Transverse colon (tissue), 3 donors: Measurements from ENCODE around the gene CELSR3.

Experiments
- CTCF ChIP-seq, 5 experiments: fragments of 200-600 bp in 3 of 5; fragments of 450-650 bp in 2 of 5; sonication (generic) in 3 of 5; IDR thresholded peaks; 1 replicate in 2 of 5; 2 replicates in 3 of 5; pipeline ENCODE4 v1.5.1; 2016 to 2017; ENCODE audit warnings: antibody characterized with exemption in 5 of 5, inconsistent platforms in 3 of 5, mild to moderate bottlenecking in 2 of 5, moderate library complexity in 1 of 5
- POLR2A ChIP-seq: fragments of 450-650 bp; IDR thresholded peaks from one replicate; pipeline ENCODE4 v1.6.1; 2016; ENCODE audit warnings: antibody characterized with exemption, mild to moderate bottlenecking, moderate library complexity

DNA sequence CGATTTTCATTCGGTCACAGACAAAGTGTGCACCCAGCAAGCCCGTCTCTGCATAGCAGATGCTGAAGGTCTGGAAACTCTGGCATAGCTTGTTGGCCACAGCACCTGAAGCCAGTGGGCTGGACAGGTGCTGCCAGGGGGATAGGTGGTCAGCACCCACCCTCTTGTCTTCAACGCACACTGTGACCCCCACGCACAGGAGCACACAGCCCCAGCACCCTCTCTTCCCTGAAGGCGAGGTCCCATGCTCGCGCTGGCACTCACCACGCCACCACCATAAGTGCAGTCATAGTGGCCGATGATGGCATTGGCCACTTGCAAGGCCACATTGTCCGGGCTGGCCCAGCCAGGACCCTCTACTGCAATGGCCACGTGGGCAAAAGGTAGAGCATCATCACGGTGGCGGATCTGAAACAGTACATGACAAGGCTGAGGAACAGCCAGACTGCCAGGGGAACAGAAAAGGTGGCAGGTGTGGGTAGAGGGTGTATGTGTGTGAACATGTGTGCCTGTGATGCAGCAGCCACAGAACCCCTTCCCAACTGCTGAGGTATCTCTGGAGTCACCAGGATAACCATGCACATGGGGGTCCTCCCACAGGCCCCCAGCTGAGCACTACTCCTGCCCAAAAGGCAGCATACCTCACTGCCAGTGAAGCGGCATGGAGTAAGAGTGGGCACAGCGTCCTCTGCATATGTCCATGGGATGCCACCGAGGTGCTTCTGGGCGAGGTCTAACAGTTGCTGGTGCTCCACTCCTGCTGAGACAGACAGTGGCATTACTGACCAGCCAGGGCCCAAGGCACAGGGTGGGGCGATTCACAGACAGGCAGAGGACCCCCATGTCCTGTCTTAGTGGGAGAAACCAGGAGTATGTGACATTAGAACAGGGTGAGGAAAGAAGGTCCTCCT is 61.7 kb downstream of the CELSR3 start:
- no peak for TF ChIP-seq CTCF (IDR thresholded peaks at IDR 0.05)
- no peak for TF ChIP-seq POLR2A
